HG02973 (cell line): ENCODE data around the gene NECAP2.
"Not testable (repeated sequence)": the region's sequence is repeated elsewhere in the genome, so short reads cannot be mapped to it uniquely, and the experiment has no call there.

Experiments
- ATAC-seq: cut with Tn5 transposase; IDR thresholded peaks from one replicate; pipeline ENCODE4 v1.9.1; 2021; ENCODE audit warnings: moderate library complexity; ENCODE audit not compliant: unreplicated experiment

Gene NECAP2

DNA sequence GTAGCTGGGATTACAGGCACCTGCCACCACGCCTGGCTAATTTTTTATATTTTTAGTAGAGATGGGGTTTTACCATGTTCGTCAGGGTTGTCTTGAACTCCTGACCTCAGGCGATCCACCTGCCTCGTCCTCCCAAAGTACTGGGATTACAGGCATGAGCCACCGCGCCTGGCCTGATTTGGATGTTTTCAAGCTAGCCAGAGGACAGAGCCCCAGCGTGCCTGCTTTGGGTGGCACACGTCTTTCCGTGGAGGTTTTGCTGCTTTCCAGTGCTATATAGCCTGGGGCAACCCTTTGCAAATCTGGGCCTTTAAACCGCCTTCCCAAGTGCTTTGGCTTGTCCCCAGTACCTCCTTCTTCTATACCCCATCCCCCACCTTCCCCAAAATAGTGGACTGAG, 15.6 kb downstream of the NECAP2 start:
- ATAC-seq = not testable (repeated sequence)

GRCh38 chr1:16458831-16459230, 18.3 kb downstream of the NECAP2 start:
- no peak for ATAC-seq

GRCh38 chr1:16459352-16459925, 18.9 kb downstream of the NECAP2 start:
- no peak for ATAC-seq

DNA sequence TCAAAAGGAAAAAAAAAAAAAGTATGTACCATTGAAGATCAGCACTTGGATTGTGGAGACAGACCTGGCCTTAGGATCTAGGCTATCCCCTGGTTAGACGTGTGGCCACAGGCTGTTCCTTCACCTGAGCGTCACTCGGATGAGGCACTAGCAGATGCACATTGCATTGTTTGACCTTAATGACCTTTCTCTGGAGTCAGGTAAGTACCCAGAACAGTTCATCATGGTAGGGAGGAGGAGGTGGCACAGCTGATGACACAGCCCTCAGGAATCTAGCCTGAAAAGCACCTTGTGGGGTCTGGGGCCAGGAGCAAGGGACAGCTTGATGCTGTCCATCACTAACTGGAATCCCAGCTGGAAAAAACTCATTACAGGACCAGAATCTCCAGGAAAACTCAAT, 21.2 kb downstream of the NECAP2 start:
- no peak for ATAC-seq

DNA sequence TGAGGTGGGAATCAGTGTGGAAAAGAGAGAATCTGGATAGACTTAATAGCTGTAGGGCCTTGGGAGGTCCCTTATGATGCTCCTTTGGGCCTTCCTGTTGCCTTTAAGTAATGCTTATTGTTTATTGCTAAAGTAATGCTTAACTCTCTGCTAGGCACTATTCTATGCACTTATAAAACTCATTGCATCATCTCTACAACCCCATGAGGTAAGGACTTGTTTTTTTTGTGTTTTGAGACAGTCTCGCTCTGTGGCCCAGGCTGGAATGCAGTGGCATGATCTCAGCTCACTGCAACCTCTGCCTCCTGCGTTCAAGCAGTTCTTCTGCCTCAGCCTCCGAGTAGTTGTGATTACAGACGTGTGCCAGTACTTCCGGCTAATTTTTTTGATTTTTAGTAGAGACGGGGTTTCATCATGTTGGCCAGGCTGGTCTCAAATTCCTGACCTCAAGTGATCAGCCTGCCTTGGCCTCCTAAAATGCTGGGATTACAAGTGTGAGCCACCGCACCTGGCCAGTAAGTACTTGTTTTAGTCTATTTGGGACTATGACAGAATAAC, 22.3 kb downstream of the NECAP2 start:
- no peak for ATAC-seq

DNA sequence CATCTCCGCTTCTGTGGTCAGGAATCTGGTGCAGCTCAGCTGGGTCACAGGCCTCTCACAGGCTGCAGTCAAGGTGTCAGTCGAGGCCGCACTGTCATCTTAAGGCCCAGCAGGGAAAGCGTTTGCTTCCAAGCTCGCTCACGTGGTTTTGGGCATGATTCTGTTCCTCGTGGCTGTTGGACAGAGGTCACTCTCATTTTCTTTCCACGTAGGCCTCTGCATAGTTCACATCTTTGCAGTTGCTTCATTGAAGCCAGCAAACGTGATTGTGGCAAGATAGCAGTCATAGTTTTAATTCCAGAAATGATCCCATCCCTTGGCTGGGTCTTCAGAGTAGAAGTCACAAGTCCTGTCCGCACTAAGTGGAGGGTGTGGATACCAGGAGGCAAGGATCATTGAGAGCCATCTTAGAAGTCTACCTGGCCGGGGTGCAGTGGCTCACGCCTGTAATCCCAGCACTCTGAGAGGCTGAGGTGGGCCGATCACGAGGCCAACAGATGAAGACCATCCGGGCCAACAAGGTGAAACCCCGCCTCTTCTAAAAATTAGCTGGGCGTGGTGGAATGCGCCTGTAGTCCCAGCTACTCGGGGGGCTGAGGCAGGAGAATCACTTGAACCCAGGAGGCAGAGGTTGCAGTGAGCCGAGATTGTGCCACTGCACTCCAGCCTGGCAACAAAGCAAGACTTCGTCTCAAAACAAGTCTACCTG, 24.5 kb downstream of the NECAP2 start:
- ATAC-seq = no peak

DNA sequence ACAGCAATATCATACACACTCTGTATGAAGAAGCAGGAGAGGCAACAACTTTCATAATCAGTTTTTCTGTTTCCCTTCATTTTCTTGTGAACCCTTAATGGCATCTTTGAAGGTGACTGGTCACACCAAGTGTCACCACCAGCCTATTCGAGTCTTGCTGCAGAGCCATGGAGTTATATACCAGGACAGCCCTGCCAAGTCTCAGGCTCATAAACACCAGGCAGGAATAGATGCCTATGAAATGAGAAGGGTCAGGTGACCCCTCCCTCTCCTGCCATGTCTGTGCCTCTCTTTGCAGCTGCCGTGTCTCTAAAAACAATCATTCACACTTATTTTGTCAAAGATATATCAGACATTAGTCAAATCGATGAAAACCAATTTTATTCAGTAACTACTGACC, 28.0 kb downstream of the NECAP2 start:
- ATAC-seq = no peak

DNA sequence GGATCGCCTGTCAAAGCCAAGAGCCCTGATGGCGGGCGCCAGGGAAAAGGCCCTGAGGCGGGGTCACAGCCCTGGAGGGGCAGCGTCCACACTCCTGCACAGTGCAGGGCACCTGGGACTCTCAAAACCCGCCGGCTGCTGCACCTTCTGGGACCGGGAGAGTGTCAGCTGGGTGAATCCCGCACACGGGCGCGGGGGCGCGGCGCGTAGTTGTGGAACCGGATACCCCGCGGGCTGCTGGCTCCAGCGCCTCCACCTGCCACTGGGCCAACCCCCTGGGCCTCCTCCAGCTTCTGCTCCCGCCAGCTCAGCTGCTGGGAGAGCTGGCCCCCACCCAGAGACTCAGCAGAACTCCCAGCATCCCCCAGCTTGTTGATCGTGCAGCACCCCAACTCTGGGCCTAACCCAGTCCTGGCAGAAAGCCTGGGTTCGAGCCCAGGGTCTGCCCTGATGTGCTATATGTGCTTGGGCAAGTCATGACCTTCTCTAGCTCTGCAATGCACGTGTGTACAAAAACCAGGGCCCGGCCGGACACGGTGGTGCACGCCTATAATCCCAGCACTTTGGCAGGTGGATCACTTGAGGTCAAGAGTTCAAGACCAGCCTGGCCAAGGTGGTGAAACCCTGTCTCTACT, 33.8 kb downstream of the NECAP2 start:
- ATAC-seq = no peak

DNA sequence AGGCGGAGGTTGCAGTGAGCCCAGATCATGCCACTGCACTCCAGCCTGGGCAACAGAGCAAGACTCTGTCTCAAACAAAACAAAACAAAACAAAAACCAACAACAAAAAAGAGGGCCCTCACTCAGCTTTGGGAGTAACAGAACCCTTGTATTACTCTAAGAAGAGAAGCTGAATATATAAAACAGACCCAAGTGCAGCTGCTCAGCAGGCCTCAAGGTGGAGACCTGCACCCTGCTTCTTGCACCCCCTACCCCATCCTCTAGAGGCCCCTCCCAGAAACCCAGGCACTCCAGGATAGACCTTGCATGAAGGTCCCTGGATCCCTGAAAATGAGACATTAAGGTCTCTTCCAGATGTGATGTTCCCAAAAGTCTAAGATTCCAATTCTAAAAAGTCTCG, 34.4 kb downstream of the NECAP2 start:
- ATAC-seq = not testable (repeated sequence)

GRCh38 chr1:16475771-16476770, 35.5 kb downstream of the NECAP2 start:
- ATAC-seq = not testable (repeated sequence)

- no peak for ATAC-seq
These were observed 37.6 kb downstream of the NECAP2 start for GRCh38 chr1:16478091-16478490.

GRCh38 chr1:16483146-16483545, 42.6 kb downstream of the NECAP2 start:
- ATAC-seq = not testable (repeated sequence)

- not testable (repeated sequence) for ATAC-seq
These were observed 43.3 kb downstream of the NECAP2 start for GRCh38 chr1:16483639-16484500.

- no peak for ATAC-seq
These were observed 43.9 kb downstream of the NECAP2 start for GRCh38 chr1:16484501-16484835.

DNA sequence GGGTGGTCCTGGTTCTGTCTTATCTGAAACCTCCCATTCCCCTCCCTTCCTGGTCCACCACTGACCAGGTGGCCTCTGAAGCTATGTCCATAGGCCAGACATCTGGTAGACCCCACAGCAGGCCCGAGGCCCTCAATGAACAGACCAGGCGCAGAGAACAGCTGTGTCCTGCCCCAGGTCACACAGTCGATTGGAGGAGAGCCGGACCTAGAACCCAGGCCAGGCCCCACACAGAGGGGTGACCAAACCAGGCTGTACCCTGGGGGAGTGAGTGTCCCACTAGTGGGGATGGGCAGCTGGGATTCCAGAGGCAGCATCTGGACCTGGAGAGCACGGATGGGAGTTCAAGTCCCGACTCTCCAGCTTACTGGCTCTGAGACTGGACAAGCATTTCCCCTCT, 44.4 kb downstream of the NECAP2 start:
- ATAC-seq = no peak

GRCh38 chr1:16486316-16486715, 45.8 kb downstream of the NECAP2 start:
- not testable (repeated sequence) for ATAC-seq

DNA sequence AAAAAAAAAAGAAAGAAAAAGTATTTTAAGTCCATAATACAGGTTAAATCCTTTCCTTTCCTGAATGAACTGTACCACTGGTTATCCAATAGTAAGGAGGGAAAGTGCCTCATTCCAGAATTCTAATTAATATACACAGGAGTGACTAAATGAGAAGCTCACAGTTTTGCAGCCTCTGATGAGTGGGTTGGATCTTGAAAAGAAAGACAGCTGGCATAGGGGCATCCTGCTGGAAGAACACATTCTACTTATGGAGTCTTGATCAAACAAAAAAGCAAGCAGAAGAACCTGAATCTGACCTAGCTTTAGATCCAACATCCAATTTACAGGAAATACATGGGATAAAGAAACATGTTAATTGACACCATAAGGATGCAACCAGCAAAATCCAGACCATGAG, 46.5 kb downstream of the NECAP2 start:
- not testable (repeated sequence) for ATAC-seq

GRCh38 chr1:16489195-16489880, 48.8 kb downstream of the NECAP2 start:
- ATAC-seq = not testable (repeated sequence)

GRCh38 chr1:16491056-16491675, 50.6 kb downstream of the NECAP2 start:
- ATAC-seq = no peak
